Stimulated activated CD4-positive, alpha-beta T cell treated with anti-CD3 and anti-CD28 coated beads, Interleukin-12 subunit alpha, Interleukin-12 subunit beta, amount 100 ng/mL, for 24 hours (primary cell): Measurements from ENCODE around the gene KCNC3.

ENCODE experiments used
- DNase-seq, 2 experiments: peaks; one replicate each; pipeline ENCODE4 v3.0.0-alpha.2; 2020; ENCODE audit warnings: low read depth in 2 of 2

The KCNC3 gene

GRCh38 chr19:50311723-50312635 lies 17.2 kb downstream of the KCNC3 start:
- DNase-seq, result no peak

- DNase-seq, result no peak
Measured at GRCh38 chr19:50310759-50311465, 18.3 kb downstream of the KCNC3 start.

GRCh38 chr19:50309396-50310125 lies 19.6 kb downstream of the KCNC3 start:
- DNase-seq, result no peak

- no peak for DNase-seq
Measured at GRCh38 chr19:50308991-50309390, 20.2 kb downstream of the KCNC3 start.

- DNase-seq, result no peak
Measured at GRCh38 chr19:50303558-50303957, 25.6 kb downstream of the KCNC3 start.

- no peak for DNase-seq
Measured at GRCh38 chr19:50301607-50301971, 27.6 kb downstream of the KCNC3 start.

- DNase-seq, result no peak
Measured at GRCh38 chr19:50300814-50301606, 28.2 kb downstream of the KCNC3 start.

GRCh38 chr19:50300051-50300450 lies 29.1 kb downstream of the KCNC3 start:
- no peak for DNase-seq

GRCh38 chr19:50293263-50294004 lies 35.7 kb downstream of the KCNC3 start:
- no peak for DNase-seq

- DNase-seq, result no peak
Measured at GRCh38 chr19:50292216-50292827, 36.9 kb downstream of the KCNC3 start.

- no peak for DNase-seq
Measured at GRCh38 chr19:50290775-50291174, 38.4 kb downstream of the KCNC3 start.

GRCh38 chr19:50290011-50290410 lies 39.2 kb downstream of the KCNC3 start:
- DNase-seq, result no peak

- no peak for DNase-seq
Measured at GRCh38 chr19:50288954-50289353, 40.2 kb downstream of the KCNC3 start.

- no peak for DNase-seq
Measured at GRCh38 chr19:50287331-50287730, 41.8 kb downstream of the KCNC3 start.

- no peak for DNase-seq
Measured at GRCh38 chr19:50286443-50286842, 42.7 kb downstream of the KCNC3 start.

- no peak for DNase-seq
Measured at GRCh38 chr19:50285833-50286232, 43.3 kb downstream of the KCNC3 start.

- DNase-seq, result no peak
Measured at GRCh38 chr19:50281491-50281890, 47.7 kb downstream of the KCNC3 start.

GRCh38 chr19:50280983-50281382 lies 48.2 kb downstream of the KCNC3 start:
- no peak for DNase-seq

- no peak for DNase-seq
Measured at GRCh38 chr19:50280074-50280473, 49.1 kb downstream of the KCNC3 start.

GRCh38 chr19:50277966-50278580 lies 51.1 kb downstream of the KCNC3 start:
- DNase-seq, result no peak
